ENCODE results near the gene NPIPB8. TPM values are rescaled to one million over a fixed set of nuclear protein-coding genes. Genes with fewer than 3 reads are reported as not detected.

Gene NPIPB8
- total and polyA plus RNA-seq, 2 donors (not counting 3 experiments of a cell fraction or from before 2014, with no cell fraction given), result 0.11 TPM; not detected in 1

- CTCF ChIA-PET, result no interaction called here
- BruUV-seq (replicated peaks), result no TSS peak
- intact Hi-C loops (cut with micrococcal nuclease) (no loop called here), dilution Hi-C loops (cut with MboI; ENCODE audit: extremely low pct_ligation_motif_present, low sequenced_read_pairs) (no loop called here)
- H3K79me2 ChIP-seq (ENCODE audit: control insufficient read depth, insufficient read depth, low read length), result no peaks in the 10 kb centered on the region
- FAIRE-seq, result no peak
- no peaks in the 10 kb centered on the region for H3K27me3 ChIP-seq (ENCODE audit: control insufficient read depth in 2 of 2, insufficient read depth in 2 of 2, low read length in 2 of 2)
- POLR2A ChIA-PET, result no interaction called here
- no peaks in the 10 kb centered on the region for H3K9me3 ChIP-seq (replicated peaks; ENCODE audit: control insufficient read depth, insufficient read depth, low read length)
- no peak overlapping the region for H3K27ac ChIP-seq (ENCODE audit: insufficient read depth, low read depth, low read length)
- no peak overlapping the region for H3K9ac ChIP-seq (replicated peaks; ENCODE audit: extremely low read depth, insufficient read depth, low read length)
- no peak overlapping the region for H3K4me3 ChIP-seq (replicated peaks in 1 of 3; ENCODE audit: insufficient read depth in 1 of 3, low read depth in 1 of 3, low read length in 3 of 3)
- no peaks in the 10 kb centered on the region for H3K4me1 ChIP-seq (ENCODE audit: control insufficient read depth, extremely low read depth, insufficient read depth, low read length)
- H3K9me1 ChIP-seq (replicated peaks; ENCODE audit: control insufficient read depth, extremely low read depth, insufficient read depth, low read length), result no peaks in the 10 kb centered on the region
- no peak overlapping the region for H3K4me2 ChIP-seq (ENCODE audit: insufficient read depth, low read length)
- H2AFZ ChIP-seq (ENCODE audit: low read depth, low read length), result no peak overlapping the region
- H4K20me1 ChIP-seq (replicated peaks; ENCODE audit: control insufficient read depth, extremely low read depth, insufficient read depth, low read length), result no peaks in the 10 kb centered on the region
- H3K36me3 ChIP-seq (ENCODE audit: control insufficient read depth in 2 of 2, extremely low read depth in 1 of 2, insufficient read depth in 2 of 2, low read length in 2 of 2), result no peaks in the 10 kb centered on the region
- TF ChIP-seq FOS (IDR thresholded peaks at IDR 0.05; ENCODE audit: borderline replicate concordance, insufficient read depth, low read length) (no peak), EZH2 (IDR thresholded peaks at IDR 0.05; ENCODE audit: borderline replicate concordance, low read depth, low read length, severe bottlenecking) (no peak), POLR2AphosphoS5 (IDR thresholded peaks at IDR 0.05; ENCODE audit: insufficient read depth, low read depth, low read length) (no peak), POLR2A (IDR thresholded peaks at IDR 0.05; ENCODE audit: low read depth, low read length) (no peak), JUN (IDR thresholded peaks at IDR 0.05; ENCODE audit: borderline replicate concordance, insufficient read depth, insufficient read length, low read depth) (no peak), GATA2 (IDR thresholded peaks at IDR 0.05; ENCODE audit: insufficient read depth, insufficient read length, low read depth, low read length) (no peak), CTCF (IDR thresholded peaks at IDR 0.05; ENCODE audit: extremely low read depth in 1 of 2, insufficient read depth in 1 of 2, low read depth in 1 of 2, low read length in 2 of 2) (no peak), MAX (IDR thresholded peaks at IDR 0.05; ENCODE audit: insufficient read depth, insufficient read length) (no peak), MYC (IDR thresholded peaks at IDR 0.05; ENCODE audit: low read depth, low read length) (no peak)
- DNase-seq (ENCODE audit: low read depth, low spot score), result no peak
These were observed 31.4 kb upstream of the NPIPB8 start for GRCh38 chr16:28606291-28607115.
